ENCODE results near the gene LOXL3.

The LOXL3 gene

GRCh38 chr2:74528600-74529356 lies 25.0 kb downstream of the LOXL3 start:
- peak in 1 of 2 donors; percentile 13 for DNase-seq

DNA sequence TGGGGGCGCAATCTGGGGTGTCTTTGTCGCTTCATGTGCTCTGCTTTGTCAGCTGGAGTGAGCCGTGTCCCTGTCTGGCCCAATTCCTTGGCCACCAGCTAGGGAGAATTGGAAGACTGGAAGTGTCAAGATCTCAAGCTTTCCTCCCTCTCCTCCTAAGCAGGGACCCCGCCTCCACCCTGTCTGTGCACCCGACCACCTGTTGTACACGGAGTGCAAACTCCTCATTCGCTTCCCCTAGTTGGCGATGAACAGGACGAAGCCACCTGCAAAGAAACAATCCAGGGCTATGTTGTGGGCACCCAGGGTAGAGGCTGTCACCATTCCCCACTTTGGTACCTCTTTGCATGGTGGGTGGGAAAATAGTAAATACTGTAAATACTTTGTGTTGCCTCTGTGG lies 26.0 kb downstream of the LOXL3 start:
- no peak for DNase-seq

GRCh38 chr2:74526649-74527230 lies 27.0 kb downstream of the LOXL3 start:
- no peak for DNase-seq

GRCh38 chr2:74525717-74526648 lies 27.8 kb downstream of the LOXL3 start, which contains the start of gene DQX1:
TSS of gene DQX1 (minus strand) at chr2:74526231. CDS start at chr2:74525729, 502 bp downstream.
- DNase-seq: peak; percentile 48 to 66

GRCh38 chr2:74524955-74525716 lies 28.6 kb downstream of the LOXL3 start:
- no peak for DNase-seq

GRCh38 chr2:74524005-74524404 lies 29.7 kb downstream of the LOXL3 start:
- no peak for DNase-seq

DNA sequence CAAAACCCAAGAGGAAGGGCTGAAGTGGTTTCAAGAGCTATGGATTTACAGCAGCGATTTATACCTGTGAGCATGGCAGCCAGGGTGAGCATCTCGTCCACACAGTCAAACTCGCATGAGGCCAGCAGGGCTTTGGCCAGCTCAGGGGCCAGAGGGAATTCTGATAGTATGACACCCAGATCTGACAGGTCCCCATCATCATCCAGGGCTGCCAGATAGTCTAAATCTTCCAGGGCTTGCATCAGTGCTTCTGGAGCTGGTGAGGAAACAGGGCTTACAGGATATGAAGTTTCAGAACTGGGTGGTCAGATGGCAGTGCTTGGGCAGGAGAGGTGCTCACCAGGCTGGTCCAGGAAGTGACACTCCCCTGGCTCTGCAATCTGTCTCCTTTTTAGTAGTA lies 31.2 kb downstream of the LOXL3 start:
- DNase-seq: no peak

DNA sequence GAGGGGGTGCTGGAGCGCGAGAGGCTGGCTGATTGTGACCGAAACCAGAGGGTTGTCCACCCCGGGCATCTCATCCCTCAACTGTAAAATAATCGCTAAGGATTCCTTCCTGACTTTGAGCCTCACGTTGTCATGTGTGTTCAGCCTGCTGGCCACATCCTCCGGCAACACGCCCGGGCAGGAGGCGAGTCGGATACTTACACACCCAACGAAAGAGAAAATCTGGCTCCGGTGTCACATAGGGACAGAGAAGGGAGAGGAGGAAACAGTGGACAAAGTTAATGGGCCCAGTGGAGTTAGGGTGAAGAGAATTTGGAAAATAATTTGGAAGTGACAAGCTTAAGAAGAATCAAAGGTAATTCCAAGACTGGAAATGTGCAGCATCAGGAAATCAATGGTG lies 37.1 kb downstream of the LOXL3 start:
- no peak for DNase-seq

GRCh38 chr2:74515981-74516633 lies 37.6 kb downstream of the LOXL3 start:
- peak; percentile 78 to 80 for DNase-seq

- no peak for DNase-seq
Measured at GRCh38 chr2:74515271-74515980, 38.3 kb downstream of the LOXL3 start.

DNA sequence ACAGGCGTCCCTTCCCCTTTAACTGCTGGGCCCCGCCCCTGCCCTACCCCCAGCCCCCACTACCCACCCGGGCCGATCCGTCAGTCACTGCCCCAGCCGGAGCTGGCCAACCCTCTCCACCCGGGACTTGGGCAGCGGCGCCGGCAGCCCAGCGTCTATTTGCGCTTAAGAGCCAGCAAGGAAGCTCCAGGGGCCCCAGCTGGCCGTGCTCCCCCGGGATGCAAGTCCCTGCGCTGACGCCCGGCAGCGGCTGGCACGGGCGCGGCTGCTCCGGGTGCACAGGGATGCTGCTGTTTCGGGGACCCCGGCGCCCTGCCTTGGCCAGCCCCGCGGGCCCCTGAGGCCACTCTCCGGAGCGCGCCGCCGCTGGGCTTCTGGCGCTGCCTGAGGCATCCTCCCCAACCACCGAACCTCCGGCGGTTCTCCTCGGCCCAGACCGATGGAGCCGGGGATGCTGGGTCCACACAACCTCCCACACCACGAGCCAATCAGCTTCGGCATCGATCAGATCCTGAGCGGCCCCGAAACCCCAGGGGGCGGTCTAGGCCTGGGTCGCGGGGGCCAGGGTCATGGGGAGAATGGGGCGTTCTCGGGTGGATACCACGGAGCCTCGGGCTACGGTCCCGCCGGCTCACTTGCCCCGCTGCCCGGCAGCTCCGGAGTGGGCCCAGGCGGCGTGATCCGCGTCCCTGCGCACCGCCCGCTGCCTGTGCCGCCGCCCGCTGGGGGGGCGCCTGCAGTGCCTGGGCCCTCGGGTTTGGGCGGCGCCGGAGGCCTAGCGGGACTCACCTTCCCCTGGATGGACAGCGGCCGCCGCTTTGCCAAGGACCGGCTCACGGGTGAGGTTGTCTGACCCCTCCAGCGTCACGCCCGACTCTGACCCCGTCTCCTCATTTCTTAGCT lies 39.1 kb downstream of the LOXL3 start, which contains the start of gene TLX2:
Gene TLX2 (plus strand): TSS at position 83 of the 903 bp plus-strand sequence. CDS start 357 bp downstream, at position 440.
- DNase-seq: no peak

DNA sequence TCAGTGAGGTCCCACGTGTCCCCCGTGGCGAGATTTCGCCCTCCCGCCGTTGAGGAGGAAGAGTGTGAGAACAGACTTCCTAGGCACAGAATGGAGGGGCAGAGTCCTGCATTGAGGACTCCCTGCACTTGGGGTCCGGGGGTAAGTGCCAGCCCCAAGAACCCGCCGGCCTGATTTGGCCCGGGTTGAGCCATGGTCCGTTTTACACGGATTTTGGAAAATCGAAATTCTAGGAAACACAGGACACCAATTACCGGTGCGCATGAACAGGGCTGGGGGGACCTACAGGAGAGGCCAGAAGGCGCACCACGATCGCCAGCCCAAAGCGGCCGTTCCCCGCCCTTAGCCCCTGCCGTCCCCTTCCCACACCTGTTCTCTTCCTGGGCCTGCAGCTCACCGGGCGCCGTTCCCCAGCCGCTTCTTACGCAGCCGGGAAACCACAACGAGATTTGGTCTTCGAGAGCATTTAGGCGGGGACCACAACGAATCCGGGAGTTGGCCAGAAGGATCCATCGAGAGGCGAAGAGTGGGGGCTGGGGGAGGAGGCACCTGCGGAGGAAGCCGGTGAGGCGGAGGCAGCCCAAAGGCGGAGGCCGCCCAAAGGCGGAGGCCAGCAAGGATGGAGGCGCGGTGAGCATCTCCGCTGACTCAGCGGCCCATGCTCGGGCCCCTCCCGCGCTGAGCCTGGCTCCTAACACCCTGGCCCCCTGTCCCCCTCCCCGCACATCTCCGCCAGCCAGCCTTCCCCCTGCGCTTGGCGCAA lies 40.0 kb downstream of the LOXL3 start:
- DNase-seq: no peak

DNA sequence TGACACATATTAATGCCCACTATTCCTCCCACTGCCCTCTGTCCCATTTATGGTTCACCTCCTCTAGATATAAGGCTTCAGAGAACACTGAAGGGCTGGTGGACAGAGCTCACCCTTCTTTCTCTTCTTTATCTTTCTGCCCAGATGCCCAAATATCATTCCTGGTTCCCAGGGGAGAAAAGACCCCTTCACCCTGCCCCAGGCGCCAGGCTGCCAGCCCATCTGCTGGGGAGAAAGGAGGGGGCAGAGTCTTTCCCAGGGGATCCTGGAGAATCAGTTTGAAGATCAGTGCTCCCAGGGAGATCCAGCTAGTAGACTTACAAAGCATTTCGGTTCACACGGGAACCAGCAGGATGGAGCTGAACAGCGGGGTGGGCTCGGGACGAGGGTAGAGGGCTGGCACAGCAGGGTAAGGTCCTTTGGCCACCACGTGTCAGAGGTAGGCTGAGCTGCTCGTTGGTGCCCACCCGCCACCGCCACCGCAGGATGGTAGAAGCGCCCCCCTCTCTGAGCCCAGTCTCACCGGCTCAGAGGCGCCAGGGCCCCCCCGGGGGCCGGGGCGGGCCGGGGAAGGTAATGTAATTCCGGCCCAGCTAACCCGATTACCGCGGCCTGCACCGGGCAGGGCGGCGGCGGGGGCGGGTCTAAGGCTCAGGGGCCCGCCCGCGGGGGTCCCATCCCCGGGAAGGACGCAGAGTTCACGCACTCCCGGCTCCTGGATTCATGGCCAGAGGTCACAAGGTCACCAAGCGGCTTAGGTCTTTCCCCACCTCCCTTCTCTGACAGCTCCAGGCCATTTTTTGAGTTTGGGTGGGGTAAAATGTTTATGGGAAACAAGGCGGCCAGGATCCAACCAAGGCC lies 40.8 kb downstream of the LOXL3 start:
- DNase-seq: no peak

DNA sequence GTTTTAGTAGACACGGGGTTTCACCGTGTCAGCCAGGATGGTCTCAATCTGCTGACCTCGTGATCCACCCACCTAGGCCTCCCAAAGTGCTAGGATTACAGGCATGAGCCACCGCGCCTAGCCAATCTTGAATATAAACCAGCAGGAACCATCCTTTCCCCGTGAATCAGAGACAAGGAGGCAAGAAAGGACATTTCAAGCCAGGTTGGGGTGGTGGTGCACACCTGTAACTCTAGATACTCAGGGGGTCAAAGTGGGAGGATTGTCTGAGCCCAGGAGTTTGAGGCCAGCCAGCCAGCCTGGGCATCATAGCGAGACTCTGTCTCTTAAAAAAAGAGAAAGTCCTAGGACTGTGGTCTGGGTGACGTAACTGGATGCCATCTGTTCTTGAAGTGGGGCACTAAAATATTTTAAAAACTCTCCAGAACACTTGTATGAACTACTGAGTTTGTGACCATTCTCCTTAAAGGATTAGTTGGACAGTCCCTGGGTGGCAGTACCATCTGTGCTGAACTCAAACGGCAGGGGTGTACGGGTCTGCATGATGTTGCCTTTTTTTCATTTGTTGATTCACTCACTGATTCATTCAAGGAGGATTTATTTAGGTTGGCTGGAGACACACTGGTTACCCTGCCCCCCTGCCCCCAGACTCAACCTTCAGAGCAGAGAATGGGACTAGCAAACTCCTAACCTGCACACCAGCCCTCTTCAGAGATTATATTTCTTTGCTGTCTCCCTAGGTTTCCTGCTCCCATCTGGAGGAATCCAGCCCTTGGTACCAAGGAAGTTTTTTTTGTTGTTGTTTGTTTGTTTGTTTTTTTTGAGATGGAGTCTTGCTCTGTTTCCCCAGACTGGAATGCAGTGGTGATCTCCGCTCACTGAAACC lies 42.4 kb downstream of the LOXL3 start:
- no peak for DNase-seq

DNA sequence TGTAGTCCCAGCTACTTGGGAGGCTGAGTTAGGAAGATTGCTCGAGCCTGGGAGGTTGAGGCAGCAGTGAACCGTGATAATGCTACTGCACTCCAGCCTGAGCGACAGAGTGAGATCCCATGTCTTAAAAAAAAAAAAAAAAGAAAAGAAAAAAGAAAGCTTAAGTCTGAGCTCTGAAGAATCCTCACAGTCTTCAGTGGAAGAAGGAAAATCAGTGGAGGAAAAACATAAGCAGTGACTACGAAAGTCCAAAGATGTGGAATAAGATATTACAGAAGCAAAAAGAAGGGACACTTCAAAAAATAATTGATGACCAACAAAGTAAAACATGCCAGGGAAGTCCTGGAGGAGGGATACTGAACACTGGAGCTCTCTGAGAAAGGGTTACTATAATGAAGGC lies 43.5 kb downstream of the LOXL3 start:
- no peak for DNase-seq

- DNase-seq: no peak
Measured at GRCh38 chr2:74507926-74508520, 45.7 kb downstream of the LOXL3 start.

Data from CD4-positive, alpha-beta T cell treated with Interleukin-1 beta for 1 hour (primary cell).